ENCODE measurements around the gene SRP68.

DNA sequence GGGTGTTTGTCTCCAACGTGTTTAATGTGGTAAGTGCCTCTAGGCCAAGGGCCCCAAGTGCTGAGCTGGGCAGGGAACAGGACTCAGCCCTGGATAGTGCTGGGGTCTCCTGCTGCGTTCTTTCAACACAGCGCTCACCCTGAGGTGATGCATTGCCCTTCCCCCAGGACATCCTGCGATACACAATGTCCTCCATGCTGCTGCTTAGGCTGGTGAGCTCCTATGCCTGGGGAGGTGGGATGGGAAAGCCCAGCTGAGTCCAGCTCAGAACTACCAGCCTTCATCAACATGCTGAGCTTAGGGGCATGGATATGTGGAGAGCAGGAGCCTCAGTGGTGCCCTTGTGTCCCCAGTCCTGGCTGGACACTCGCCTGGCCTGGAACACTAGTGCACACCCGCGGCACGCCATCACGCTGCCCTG lies 7.2 kb upstream of the SRP68 start:
- TF ChIP-seq EZH2 (IDR thresholded peaks at IDR 0.05; ENCODE audit: insufficient read depth, poor library complexity, severe bottlenecking) = no peak
- TF ChIP-seq EZH2phosphoT487 (IDR thresholded peaks at IDR 0.05; ENCODE audit: insufficient read depth, low read depth) = no peak
